Trophoblast cell (in vitro differentiated cells and primary cell): ENCODE data around the gene IL31.

Source experiments
- DNase-seq, 2 donors: peaks; one replicate each; pipeline ENCODE4 v3.0.0-alpha.2; 2016
- H2AFZ ChIP-seq: 2 replicates; pipeline ENCODE4 v1.6.1; 2013; ENCODE audit warnings: low read length, moderate library complexity, mild to moderate bottlenecking; ENCODE audit not compliant: insufficient read depth, poor library complexity
- H2AK5ac ChIP-seq: 2 replicates; pipeline ENCODE4 v1.6.1; 2013; ENCODE audit warnings: mild to moderate bottlenecking, low read length
- H2BK120ac ChIP-seq: 2 replicates; pipeline ENCODE4 v1.6.1; 2013; ENCODE audit warnings: low read length, mild to moderate bottlenecking, moderate library complexity; ENCODE audit not compliant: insufficient read depth, poor library complexity
- H2BK12ac ChIP-seq: 2 replicates; pipeline ENCODE4 v1.6.1; 2013; ENCODE audit warnings: mild to moderate bottlenecking, low read length, moderate library complexity
- H2BK5ac ChIP-seq: 2 replicates; pipeline ENCODE4 v1.6.1; 2013; ENCODE audit warnings: low read length, low read depth, moderate library complexity, mild to moderate bottlenecking; ENCODE audit not compliant: poor library complexity
- H3K14ac ChIP-seq: 2 replicates; pipeline ENCODE4 v1.6.1; 2013; ENCODE audit warnings: mild to moderate bottlenecking, low read length
- H3K18ac ChIP-seq: 2 replicates; pipeline ENCODE4 v1.6.1; 2013; ENCODE audit warnings: mild to moderate bottlenecking, low read length
- H3K23ac ChIP-seq: 2 replicates; pipeline ENCODE4 v1.6.1; 2013; ENCODE audit warnings: low read length
- H3K27ac ChIP-seq: 2 replicates; pipeline ENCODE4 v1.5.1; 2013; ENCODE audit warnings: low read depth, mild to moderate bottlenecking, inconsistent platforms, low read length, moderate library complexity
- H3K27me3 ChIP-seq: 2 replicates; pipeline ENCODE4 v1.6.1; 2013; ENCODE audit warnings: inconsistent platforms, mild to moderate bottlenecking, low read length, moderate library complexity; ENCODE audit not compliant: insufficient read depth
- H3K36me3 ChIP-seq, 2 experiments: 1 replicate in 1 of 2; 2 replicates in 1 of 2; pipeline ENCODE4 v1.6.1; 2013; ENCODE audit warnings: low read length in 2 of 2, mild to moderate bottlenecking in 2 of 2, moderate library complexity in 1 of 2; ENCODE audit not compliant: insufficient read depth in 2 of 2, control insufficient read depth in 1 of 2
- H3K4ac ChIP-seq: 2 replicates; pipeline ENCODE4 v1.6.1; 2013; ENCODE audit warnings: low read depth, mild to moderate bottlenecking, low read length, moderate library complexity
- H3K4me1 ChIP-seq, 2 experiments: 1 replicate in 1 of 2; 2 replicates in 1 of 2; pipeline ENCODE4 v1.6.1; 2013; ENCODE audit warnings: low read length in 2 of 2, mild to moderate bottlenecking in 2 of 2, moderate library complexity in 1 of 2; ENCODE audit not compliant: insufficient read depth in 2 of 2, control insufficient read depth in 1 of 2
- H3K4me2 ChIP-seq: 2 replicates; pipeline ENCODE4 v1.6.1; 2013; ENCODE audit warnings: inconsistent platforms, mild to moderate bottlenecking, low read length, moderate library complexity
- H3K4me3 ChIP-seq: 2 replicates; pipeline ENCODE4 v1.5.1; 2013; ENCODE audit warnings: mild to moderate bottlenecking, low read depth, low read length, inconsistent platforms
- H3K79me1 ChIP-seq: one replicate; pipeline ENCODE4 v1.6.1; 2013; ENCODE audit warnings: low read length
- H3K79me2 ChIP-seq: 2 replicates; pipeline ENCODE4 v1.6.1; 2013; ENCODE audit warnings: low read length, mild to moderate bottlenecking; ENCODE audit not compliant: control insufficient read depth, insufficient read depth, poor library complexity
- H3K9ac ChIP-seq: 2 replicates; pipeline ENCODE4 v1.6.1; 2013; ENCODE audit warnings: mild to moderate bottlenecking, low read length
- H3K9me3 ChIP-seq: 2 replicates; pipeline ENCODE4 v1.6.1; 2013; ENCODE audit warnings: low read depth, mild to moderate bottlenecking, control low read depth, inconsistent platforms, low read length; ENCODE audit not compliant: insufficient read depth
- H4K12ac ChIP-seq: 2 replicates; pipeline ENCODE4 v1.6.1; 2013; ENCODE audit warnings: low read depth, mild to moderate bottlenecking, low read length, moderate library complexity
- H4K8ac ChIP-seq: 2 replicates; pipeline ENCODE4 v1.6.1; 2013; ENCODE audit warnings: low read depth, mild to moderate bottlenecking, low read length, moderate library complexity
- H4K91ac ChIP-seq: one replicate; pipeline ENCODE4 v1.6.1; 2013; ENCODE audit warnings: low read depth, mild to moderate bottlenecking, low read length, moderate library complexity
- WGBS: extraction: QIAGEN DNeasy Blood & Tissue Kit; methylation state at CpG from one replicate; pipeline ENCODE4 v1.1.7; 2013; ENCODE audit warnings: missing lambda C conversion rate; ENCODE audit not compliant: insufficient read length, insufficient coverage; ENCODE audit errors: extremely low coverage; 5-methylcytosine and 5-hydroxymethylcytosine counted together

Gene IL31

GRCh38 chr12:122159882-122160281, 14.1 kb downstream of the IL31 start:
- Histone ChIP-seq H3K4me2 (no peak overlapping the region), H4K91ac (no peak overlapping the region), H3K79me2 (no peaks in the 10 kb centered on the region), H3K4ac (no peak overlapping the region), H2BK5ac (no peak overlapping the region), H3K27me3 (no peaks in the 10 kb centered on the region), H3K23ac (no peak overlapping the region), H3K9me3 (no peaks in the 10 kb centered on the region), H3K36me3 (no peaks in the 10 kb centered on the region), H2AFZ (no peak overlapping the region), H3K9ac (no peak overlapping the region), H3K4me1 (no peaks in the 10 kb centered on the region), H2BK120ac (no peak overlapping the region), H3K27ac (no peak overlapping the region), H2AK5ac (no peak overlapping the region), H4K12ac (no peak overlapping the region), H3K4me3 (no peak overlapping the region), H4K8ac (no peak overlapping the region), H3K79me1 (no peaks in the 10 kb centered on the region), H2BK12ac (no peak overlapping the region), H3K18ac (no peak overlapping the region), H3K14ac (no peak overlapping the region)
- DNase-seq, result no peak
- WGBS, result no CpG with 5 or more reads among the region's 4 CpGs

- H2BK12ac ChIP-seq, result no peak overlapping the region
- H3K27me3 ChIP-seq, result no peaks in the 10 kb centered on the region
- H3K36me3 ChIP-seq, result no peaks in the 10 kb centered on the region
- H3K9me3 ChIP-seq, result no peaks in the 10 kb centered on the region
- no peaks in the 10 kb centered on the region for H3K79me1 ChIP-seq
- H4K12ac ChIP-seq, result no peak overlapping the region
- H2BK120ac ChIP-seq, result no peak overlapping the region
- H3K14ac ChIP-seq, result no peak overlapping the region
- H3K27ac ChIP-seq, result no peak overlapping the region
- no peaks in the 10 kb centered on the region for H3K79me2 ChIP-seq
- no peak overlapping the region for H3K18ac ChIP-seq
- H2AK5ac ChIP-seq, result no peak overlapping the region
- H3K4me2 ChIP-seq, result no peak overlapping the region
- H2BK5ac ChIP-seq, result no peak overlapping the region
- no peak overlapping the region for H3K4me3 ChIP-seq
- no peak for DNase-seq
- WGBS, result no CpG with 5 or more reads among the region's 7 CpGs
- no peak overlapping the region for H3K9ac ChIP-seq
- no peaks in the 10 kb centered on the region for H3K4me1 ChIP-seq
- no peak overlapping the region for H3K4ac ChIP-seq
- no peak overlapping the region for H2AFZ ChIP-seq
- no peak overlapping the region for H4K8ac ChIP-seq
- H3K23ac ChIP-seq, result no peak overlapping the region
- H4K91ac ChIP-seq, result no peak overlapping the region
These were observed 15.2 kb downstream of the IL31 start for GRCh38 chr12:122158700-122159285.

GRCh38 chr12:122155705-122156104, 18.3 kb downstream of the IL31 start:
- no peak overlapping the region for H2BK12ac ChIP-seq
- H4K91ac ChIP-seq, result no peak overlapping the region
- no peaks in the 10 kb centered on the region for H3K4me1 ChIP-seq
- no peak overlapping the region for H2BK120ac ChIP-seq
- no peaks in the 10 kb centered on the region for H3K9me3 ChIP-seq
- H3K18ac ChIP-seq, result no peak overlapping the region
- H3K9ac ChIP-seq, result no peak overlapping the region
- H3K14ac ChIP-seq, result no peak overlapping the region
- no peak overlapping the region for H2BK5ac ChIP-seq
- H3K23ac ChIP-seq, result no peak overlapping the region
- DNase-seq, result no peak
- H3K4me3 ChIP-seq, result no peak overlapping the region
- no peak overlapping the region for H2AK5ac ChIP-seq
- no peaks in the 10 kb centered on the region for H3K79me1 ChIP-seq
- no peak overlapping the region for H3K4me2 ChIP-seq
- H3K27ac ChIP-seq, result no peak overlapping the region
- no peaks in the 10 kb centered on the region for H3K79me2 ChIP-seq
- no CpG with 5 or more reads among the region's 10 CpGs for WGBS
- no peak overlapping the region for H3K4ac ChIP-seq
- H3K36me3 ChIP-seq, result no peaks in the 10 kb centered on the region
- H2AFZ ChIP-seq, result no peak overlapping the region
- H4K8ac ChIP-seq, result no peak overlapping the region
- no peaks in the 10 kb centered on the region for H3K27me3 ChIP-seq
- H4K12ac ChIP-seq, result no peak overlapping the region

GRCh38 chr12:122152754-122153153, 21.3 kb downstream of the IL31 start:
- Histone ChIP-seq H3K14ac (no peak overlapping the region), H2BK5ac (no peak overlapping the region), H2AK5ac (no peak overlapping the region), H3K27me3 (no peaks in the 10 kb centered on the region), H3K18ac (no peak overlapping the region), H3K9me3 (no peaks in the 10 kb centered on the region), H3K4me2 (no peak overlapping the region), H3K4ac (no peak overlapping the region), H2BK120ac (no peak overlapping the region), H4K8ac (no peak overlapping the region), H3K36me3 (no peaks in the 10 kb centered on the region), H2AFZ (no peak overlapping the region), H3K79me2 (no peaks in the 10 kb centered on the region), H3K27ac (no peak overlapping the region), H2BK12ac (no peak overlapping the region), H3K9ac (no peak overlapping the region), H3K4me3 (no peak overlapping the region), H3K79me1 (no peaks in the 10 kb centered on the region), H3K4me1 (no peaks in the 10 kb centered on the region), H4K91ac (no peak overlapping the region), H4K12ac (no peak overlapping the region), H3K23ac (no peak overlapping the region)
- WGBS, result no CpG with 5 or more reads among the region's 9 CpGs
- DNase-seq, result no peak
